HuH-7 (cell line): ENCODE measurements around the gene SFXN5.
A peak's percentile ranks its signal among the peaks of the same experiment; 100 is the strongest.

ENCODE experiments used
- DNase-seq: peaks from one replicate; pipeline ENCODE4 v3.0.0; 2011; ENCODE audit warnings: low spot score

The SFXN5 gene

GRCh38 chr2:73018188-73018825 is 53.2 kb downstream of the SFXN5 start:
- no peak for DNase-seq

GRCh38 chr2:73013936-73014335 is 57.6 kb downstream of the SFXN5 start:
- DNase-seq: no peak

- no peak for DNase-seq
Observed at GRCh38 chr2:73009177-73009839, 62.2 kb downstream of the SFXN5 start.

GRCh38 chr2:73008766-73009135 is 62.8 kb downstream of the SFXN5 start:
- no peak for DNase-seq

GRCh38 chr2:73007991-73008765 is 63.3 kb downstream of the SFXN5 start:
- no peak for DNase-seq

- no peak for DNase-seq
Observed at GRCh38 chr2:73006969-73007710, 64.4 kb downstream of the SFXN5 start.

GRCh38 chr2:73004889-73005596 is 66.5 kb downstream of the SFXN5 start:
- DNase-seq: no peak

GRCh38 chr2:73004466-73004865 is 67.0 kb downstream of the SFXN5 start:
- DNase-seq: no peak

GRCh38 chr2:73003027-73003426 is 68.5 kb downstream of the SFXN5 start:
- no peak for DNase-seq

GRCh38 chr2:73000808-73001570 is 70.5 kb downstream of the SFXN5 start:
- peak; percentile 55 for DNase-seq

- DNase-seq: no peak
Observed at GRCh38 chr2:72999729-73000725, 71.5 kb downstream of the SFXN5 start.

- DNase-seq: no peak
Observed at GRCh38 chr2:72998724-72999123, 72.8 kb downstream of the SFXN5 start.

GRCh38 chr2:72998234-72998651 is 73.3 kb downstream of the SFXN5 start:
- DNase-seq: no peak

GRCh38 chr2:72996117-72996502 is 75.4 kb downstream of the SFXN5 start:
- no peak for DNase-seq

GRCh38 chr2:72995430-72996116 is 75.9 kb downstream of the SFXN5 start:
- no peak for DNase-seq

GRCh38 chr2:72994991-72995380 is 76.5 kb downstream of the SFXN5 start:
- no peak for DNase-seq

GRCh38 chr2:72994282-72994990 is 77.1 kb downstream of the SFXN5 start:
- DNase-seq: no peak

- DNase-seq: no peak
Observed at GRCh38 chr2:72993933-72994280, 77.6 kb downstream of the SFXN5 start.
